CD4-positive, alpha-beta T cell treated with Interleukin-4 for 1 hour (primary cell): ENCODE measurements around the gene TRMT61B.

Experiments
- DNase-seq, 2 donors: peaks; one replicate each; pipeline ENCODE4 v3.0.0-alpha.2; 2020 to 2022

The TRMT61B gene

DNA sequence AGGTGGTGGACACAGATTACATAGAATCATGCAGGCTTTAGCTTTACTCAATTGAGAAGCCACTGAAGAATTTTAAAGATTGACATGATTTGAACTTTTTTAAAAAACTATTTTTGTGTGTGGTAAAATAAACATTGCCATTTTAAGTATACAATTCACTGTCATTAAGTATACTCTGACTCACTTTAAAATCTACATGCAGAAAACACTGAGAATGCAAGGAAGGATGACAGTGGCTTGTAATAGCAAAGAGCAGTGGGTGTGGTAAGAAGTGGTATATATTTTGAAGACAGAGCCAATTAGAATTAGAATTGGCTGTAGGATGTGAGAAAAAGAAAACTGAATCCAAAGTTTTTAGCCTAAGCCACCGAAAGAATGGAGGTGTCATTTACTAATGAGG is 14.9 kb downstream of the TRMT61B start:
- DNase-seq, result no peak

DNA sequence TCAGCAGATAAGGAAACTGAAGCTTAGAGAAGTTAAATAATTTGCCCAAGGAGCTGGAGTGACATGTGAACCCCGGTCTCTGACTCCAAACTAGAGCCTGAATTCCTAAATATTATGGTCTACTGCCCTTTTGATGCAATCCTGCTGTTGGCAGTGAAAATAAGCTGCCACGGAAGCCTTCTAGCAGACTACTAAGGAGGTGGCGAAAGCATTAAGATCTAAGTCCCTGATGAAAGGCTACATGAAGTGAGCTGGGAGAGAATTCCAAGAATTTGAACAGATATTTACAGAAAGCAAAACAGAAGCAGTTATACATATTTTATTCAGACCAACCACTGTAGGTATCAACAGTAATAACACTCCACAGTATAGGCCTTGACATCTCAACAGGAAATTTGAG is 28.1 kb downstream of the TRMT61B start:
- DNase-seq, result no peak

DNA sequence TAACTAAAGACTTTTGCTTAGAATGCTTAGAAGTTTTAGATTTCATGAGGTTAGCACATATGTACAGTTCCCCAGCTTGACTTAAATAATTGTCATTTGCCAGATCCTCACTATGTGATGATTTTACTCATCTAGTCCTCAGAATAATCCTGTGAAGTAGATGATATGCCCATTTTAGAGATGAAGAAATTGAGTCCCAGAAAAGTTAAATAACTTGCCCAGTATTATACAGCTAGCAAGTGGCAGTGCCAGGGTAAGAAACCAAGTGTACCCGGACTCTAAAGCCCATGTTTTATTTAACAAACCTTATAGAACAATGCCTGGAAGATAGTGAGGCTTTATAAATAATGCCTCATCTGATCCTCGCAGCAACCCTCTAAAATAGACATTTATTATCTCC is 31.1 kb downstream of the TRMT61B start:
- DNase-seq, result no peak

DNA sequence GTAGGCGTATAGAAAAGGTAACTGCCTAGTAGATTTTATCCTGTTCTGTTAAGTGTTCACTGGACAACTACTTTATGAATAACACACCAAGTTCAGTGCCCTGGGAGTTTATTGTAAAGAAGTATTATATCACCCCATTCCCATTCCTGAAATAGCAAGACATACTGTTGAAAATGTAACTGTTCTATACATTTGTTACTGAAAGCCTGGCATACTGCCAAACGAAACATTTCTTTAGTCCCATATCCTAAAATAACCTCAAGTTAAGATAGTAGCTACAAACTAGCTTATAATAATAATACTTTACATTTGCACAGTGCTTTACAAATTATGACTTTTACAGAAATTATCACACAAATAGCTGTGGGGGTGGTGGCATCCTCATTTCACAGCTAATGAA is 34.3 kb downstream of the TRMT61B start:
- no peak for DNase-seq

DNA sequence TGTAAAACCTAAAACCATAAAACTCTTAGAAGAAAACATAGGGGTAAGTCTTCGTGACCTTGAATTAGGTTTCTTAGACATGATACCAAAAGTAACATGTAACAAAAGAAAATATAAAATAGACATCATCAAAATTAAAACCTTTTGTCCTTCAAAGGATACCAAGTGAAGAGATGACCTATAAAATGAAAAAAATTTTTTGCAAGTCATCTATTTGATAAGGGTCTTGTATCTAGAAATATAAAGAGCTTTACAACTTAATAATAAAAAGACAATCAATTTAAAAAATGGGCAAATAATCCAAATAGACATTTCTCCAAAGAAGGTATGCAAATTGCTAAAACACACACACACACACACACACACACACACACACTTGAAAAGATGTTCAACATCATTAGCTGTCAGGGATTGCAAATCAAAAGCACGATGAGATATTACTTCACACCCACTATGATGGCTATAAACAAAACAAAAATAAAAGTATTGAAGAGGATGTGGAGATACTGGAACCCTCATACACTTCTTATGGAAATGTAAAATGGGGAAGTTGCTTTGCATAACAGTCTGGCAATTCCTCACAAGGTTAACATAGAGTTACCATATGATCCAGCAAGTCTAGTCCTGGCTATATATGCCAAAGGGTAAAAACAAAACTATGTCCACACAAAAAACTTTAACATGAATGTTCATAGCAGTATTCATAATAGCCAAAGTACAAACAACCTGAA is 36.2 kb downstream of the TRMT61B start:
- DNase-seq, result no peak

DNA sequence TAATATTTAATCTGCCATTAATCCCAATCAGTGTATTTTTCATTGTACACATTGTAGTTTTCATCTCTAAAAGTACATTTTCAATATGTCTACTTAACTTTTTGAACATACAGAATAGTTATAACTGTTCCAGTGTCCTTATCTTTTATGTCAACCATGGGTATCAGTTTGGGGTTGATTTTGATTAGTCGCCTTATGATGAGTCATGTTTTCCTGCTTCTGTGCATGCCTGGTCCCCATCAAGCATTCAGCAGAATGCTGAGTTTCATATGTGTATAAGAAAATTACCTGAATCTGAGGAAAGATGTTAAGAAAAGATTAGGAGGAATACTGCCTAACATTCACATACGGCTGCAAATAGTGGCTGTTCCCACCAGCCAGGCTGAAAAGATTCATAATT is 41.7 kb downstream of the TRMT61B start:
- DNase-seq, result no peak

DNA sequence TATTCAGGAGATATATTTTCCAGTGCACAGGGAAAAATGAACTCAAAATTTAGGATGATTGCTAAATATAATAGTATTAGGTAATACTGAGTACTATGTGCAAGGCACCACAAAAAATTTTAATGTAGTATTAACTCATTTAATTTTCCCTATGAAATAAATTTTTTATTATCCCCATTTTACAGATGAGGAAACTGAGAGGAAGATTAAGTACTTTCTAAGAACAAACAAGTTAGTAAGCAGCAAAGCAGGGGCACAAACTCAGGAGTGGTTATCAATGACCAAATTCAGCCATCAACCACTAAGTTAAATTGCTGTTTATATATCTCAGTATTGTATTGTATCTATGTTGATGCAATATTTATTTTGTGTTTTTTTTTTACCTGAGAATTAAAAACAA is 45.2 kb downstream of the TRMT61B start:
- DNase-seq, result no peak

DNA sequence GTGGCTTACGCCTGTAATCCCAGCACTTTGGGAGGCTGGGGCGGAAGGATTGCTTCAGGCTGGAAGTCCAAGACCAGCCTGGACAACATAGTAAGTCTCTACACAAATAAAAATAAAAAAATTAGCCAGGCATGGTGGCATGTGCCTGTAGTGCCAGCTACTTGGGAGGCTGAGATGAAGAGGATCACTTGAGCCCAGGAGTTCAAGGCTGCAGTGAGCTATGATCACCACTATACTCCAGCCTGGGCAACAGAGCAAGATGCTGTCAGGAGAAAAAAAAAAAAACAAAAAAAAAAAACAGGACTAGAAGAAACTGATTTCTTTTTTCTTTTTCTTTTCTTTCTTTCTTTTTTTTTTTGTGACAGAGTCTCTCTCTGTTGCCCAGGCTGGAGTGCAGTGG is 45.9 kb downstream of the TRMT61B start:
- no peak for DNase-seq

DNA sequence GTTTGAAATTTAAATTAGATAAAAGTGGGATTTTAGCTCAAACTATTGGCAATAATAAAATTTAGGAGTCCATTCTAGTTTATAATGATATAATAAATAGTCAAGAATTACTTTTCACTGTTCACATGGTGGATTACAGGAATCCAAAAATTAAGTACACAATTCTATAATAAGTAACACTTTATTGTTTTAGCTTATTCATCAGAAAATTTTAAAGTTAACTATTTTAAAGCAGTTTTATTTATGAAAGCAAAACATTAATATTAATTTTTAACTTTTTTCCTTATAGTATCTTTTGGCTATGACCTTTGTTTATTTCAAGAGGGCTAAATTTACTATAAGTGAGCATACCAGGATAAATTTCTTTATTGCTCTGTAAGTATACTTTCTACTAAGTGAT is 48.1 kb downstream of the TRMT61B start:
- no peak for DNase-seq

DNA sequence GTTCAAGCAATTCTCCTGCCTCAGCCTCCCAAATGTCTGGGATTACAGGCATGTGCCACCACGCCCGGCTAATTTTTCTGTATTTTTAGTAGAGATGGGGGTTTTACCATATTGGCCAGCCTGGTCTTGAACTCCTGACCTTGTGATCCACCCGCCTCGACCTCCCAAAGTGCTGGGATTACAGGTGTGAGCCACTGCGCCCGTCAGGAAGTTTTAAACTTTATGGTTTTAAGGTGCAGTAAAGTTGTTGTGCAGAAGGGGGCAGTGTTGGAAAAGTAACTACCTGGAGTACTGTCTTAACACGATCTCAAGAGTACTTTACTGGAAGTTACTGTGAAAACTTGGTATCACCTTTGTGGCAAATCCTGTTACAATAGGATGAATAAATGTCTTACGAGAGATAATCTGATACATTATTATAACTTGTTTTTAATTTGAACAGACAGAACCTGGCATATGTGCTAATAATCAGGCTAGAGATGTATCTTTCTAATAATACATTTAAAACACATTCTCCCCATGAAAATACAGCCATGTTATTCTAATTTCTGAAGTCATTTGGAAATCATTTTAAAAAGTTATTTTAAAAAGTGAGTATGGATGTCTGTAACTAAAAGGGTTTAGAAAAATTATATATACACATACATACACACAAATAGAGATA is 48.7 kb downstream of the TRMT61B start:
- DNase-seq, result peak; percentile 61 to 79

DNA sequence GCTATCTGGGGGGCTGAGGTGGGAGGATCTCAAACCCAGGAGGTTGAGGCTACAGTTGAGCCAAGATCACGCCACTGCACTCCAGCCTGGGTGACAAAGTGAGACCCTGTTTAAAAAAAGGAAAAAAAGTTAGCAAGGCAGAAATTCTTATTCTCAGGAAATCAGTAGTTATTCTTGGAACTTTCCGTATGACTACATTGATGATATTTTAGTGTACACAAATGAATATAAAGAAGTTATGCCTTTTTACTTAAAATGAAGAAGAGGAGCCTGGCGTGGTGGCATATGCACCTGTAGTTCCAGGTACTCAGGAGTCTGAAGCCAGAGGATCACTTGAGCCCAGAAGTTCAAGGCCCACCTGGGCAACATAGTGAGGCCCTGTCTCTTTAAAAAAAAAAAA is 52.1 kb downstream of the TRMT61B start:
- no peak for DNase-seq

DNA sequence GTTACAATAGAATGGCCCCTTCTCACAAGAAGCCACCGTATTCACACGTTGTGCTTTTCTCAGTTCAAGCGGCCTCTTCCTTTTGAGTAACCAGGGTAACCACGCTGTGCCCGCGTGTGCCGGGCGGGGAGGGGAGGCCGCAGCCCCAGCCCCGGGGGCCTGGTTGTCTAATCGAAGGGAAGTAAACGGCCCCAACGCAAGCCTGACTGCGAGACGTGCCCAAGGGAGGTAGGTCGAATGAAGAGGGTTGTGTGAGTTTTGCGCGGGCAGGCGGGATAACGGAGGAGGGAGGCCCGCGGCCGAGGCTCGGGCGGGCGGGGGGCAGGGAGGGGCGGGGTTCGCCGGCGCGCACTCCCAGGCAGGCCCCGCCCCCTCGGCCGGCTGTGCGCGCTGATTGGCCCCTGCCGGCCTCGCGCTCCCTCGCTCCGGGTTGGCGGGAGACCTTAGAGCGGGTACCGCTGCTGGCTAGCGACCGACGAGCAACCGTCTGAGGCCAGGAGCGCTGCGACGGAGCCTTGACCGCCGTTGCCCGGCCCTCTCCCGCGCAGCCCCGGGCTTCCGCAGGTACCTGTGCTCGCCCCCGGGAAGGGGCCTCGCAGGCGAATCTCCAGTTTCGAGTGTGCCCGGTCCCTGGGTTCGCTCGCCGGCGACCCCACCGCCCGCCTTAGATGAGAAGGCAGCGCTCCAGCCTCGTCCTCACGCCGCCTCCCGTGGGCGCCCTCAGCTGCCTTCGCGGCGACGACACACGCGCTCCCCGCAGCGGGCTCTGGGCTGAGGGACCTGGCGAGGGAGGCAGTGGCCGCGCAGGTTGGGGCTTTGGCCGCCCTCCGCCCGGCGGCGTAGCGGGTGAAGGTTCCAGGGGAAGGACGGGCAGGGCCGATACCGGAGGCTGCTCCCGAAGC is 59.5 kb downstream of the TRMT61B start, which contains the start of gene SPDYA:
SPDYA (plus strand) TSS at position 451 of the 902 bp plus-strand sequence. CDS start 5,181 bp downstream, outside the sequence.
- DNase-seq, result peak; percentile 79 to 85

DNA sequence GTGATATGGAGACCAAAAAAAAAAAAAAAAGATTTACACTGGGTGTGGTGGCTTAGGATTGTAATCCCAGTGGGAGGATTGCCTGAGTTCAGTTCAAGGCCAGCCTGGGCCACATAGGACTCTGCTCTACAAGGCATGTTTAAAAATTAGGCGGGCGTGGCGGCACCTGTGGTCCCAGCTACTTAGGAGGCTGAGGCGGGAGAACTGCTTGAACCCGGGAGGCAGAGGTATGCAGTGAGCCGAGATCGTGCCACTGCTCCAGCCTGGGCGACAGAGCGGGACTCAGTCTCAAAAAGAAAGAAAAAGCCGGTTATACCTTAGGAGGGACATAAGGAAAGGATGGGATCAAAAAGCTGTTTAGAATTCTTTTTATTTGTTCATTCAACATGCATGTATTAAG is 60.2 kb downstream of the TRMT61B start:
- no peak for DNase-seq

DNA sequence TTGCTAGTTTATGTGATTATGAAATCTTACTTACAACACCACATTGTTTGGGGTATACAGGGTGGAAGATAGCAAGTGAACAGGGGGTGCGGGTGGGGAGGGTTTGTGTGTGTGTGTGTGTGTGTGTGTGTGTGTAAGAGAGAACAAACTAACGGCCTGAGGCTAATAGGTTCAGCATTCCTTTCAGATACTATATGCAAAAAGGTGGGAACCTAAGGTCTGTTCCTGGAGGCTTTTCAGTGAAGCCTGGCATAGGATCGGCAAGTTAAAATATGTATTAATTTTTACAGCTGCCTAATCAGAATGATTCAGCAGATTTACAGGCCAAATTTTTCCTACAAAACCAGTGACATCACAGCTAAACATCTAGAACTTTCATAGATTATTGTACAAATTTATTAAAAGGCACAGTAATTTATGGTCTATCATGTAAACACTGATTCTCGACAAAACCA is 67.1 kb downstream of the TRMT61B start:
- DNase-seq, result no peak

DNA sequence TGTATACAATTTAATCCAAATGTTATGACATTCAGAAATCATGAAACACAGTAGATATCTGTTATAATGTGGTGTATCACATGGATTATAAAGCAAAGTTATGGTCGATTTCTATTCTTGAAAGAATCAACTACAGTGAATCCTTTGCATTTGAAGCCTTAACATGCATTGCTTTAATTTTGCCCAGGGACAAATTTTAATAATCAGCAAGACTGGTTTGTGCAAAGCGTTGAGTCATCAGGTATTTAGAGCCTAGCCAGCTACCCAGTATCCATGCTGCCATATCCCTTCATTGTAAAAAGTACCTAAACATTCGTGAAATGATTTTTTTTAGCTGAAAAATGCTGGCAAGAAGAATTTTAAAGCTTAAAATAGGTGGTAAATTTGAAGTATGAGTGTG is 68.4 kb downstream of the TRMT61B start:
- DNase-seq, result no peak
